Erythroblast (primary cell): ENCODE results near the gene CEP104.

Experiments
- GATA1 ChIP-seq: IDR thresholded peaks from 2 replicates; pipeline ENCODE4 v1.6.1; 2011; ENCODE audit warnings: low read depth, mild to moderate bottlenecking, control low read depth, low read length, moderate library complexity
- POLR2A ChIP-seq: IDR thresholded peaks from 2 replicates; pipeline ENCODE4 v1.6.1; 2011; ENCODE audit warnings: mild to moderate bottlenecking, low read length

DNA sequence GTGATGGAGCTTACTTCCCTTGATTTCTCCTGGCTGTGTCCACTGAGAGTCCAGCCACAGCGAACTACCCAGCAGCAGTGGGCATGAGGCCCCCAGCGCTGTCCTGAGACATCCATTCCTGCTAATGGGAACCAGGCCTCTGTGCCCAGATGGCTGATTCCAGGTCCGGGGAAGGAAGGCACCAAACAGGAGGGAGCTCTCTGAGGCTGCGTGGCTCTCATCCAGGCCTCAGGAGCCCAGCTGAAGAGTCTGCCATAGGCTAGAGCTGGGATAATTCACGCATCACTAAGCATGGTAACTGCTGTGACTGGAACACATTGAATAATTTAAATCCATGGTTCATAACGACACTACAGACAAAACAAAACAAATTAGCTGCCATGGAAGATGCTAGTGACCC lies 36.0 kb downstream of the CEP104 start:
- TF ChIP-seq POLR2A (no peak), GATA1 (no peak)
